Right forelimb (tissue), 1 donor: ENCODE measurements around the gene PURA.

Source experiments
- DNase-seq: peaks from one replicate; pipeline ENCODE4 v3.0.0-alpha.2; 2018

PURA gene

DNA sequence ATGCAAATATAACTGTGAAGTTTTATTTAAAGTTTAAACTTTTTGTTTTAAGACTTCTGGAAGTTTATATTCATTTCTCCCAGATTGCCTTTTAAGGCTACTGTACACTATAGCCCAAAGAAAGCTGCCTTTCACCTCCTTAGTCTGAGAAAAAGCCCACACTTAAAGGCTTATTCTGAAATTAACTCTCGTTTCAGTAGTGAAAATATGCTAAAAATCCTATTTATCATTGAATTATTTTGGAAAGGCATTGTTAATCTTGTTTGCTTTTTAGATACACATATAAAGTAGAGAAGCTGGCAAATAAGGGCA lies 3.3 kb upstream of the PURA start:
- DNase-seq: no peak

DNA sequence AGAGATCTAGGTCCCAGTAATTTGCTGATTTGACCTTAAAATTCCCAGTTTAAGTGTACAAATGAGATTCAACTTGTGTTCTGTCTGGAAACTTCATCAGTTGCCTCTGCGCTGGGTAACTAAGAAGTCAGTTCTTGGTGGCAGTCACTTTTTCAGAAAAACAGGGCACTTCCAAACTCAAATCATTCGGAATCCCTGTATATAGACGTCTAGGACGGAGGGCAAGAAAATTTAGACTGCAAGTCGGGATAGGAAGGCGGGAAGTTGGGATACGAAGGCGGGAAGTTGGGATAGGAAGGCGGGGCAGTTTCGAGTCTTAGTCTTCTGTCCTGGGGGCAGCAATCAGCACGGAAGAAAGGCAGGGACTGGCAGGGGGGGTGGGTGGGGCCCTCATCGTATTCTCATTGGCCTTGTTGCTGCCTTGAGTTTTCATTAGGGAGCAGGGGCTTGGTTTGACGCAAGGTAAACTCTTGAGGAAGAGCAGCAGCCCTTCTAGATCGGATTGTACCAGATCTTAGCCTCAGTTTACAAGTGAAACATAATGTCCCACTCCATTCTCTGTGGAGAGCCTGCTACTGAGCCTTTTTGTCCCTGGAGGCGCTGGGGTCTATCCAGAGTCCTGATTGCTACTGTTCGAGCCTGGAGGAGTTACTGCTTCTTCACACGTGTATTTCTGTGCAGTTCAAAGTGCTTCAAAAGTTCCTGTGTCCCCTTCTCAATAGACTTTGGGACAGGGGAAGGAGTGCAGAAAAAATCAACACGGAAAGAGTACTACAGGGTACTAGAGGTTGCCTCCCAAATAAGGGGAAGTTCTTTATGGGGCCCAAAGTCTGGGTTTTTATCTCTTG lies 2.7 kb upstream of the PURA start:
- no peak for DNase-seq

DNA sequence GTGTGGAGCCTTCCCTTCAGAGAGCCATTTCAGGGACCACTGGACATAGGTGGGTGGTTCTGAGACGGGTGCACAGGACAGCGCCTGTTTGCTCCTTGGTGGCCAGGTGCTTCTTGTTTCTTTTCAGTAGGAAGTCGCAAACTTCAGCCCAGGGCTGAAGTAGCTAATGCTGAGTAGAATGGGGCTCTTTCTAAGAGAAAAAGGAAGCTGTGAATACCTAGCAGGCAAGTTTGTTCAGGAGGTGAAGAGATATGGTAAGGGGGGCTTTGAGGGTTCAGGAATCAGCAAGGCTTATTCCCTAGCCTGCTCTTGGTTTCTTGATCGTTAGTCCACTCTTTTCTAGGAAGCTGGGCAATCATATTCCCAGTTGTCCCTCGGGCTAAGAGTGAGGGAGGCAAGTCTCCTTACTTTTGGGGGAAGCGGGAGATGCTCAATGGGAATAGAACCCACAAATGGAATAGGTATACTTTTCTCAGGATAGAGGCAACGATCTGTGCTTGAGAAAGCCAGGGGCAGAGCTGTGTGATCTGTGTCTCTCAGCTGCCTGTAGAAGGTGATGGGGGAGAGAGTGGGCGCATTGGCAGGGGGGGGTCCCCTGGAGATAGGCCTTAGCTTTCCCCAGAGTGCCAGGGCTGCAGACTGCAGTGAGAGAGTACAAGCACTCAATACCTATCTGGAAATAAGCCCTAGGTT lies 1.9 kb upstream of the PURA start:
- no peak for DNase-seq

DNA sequence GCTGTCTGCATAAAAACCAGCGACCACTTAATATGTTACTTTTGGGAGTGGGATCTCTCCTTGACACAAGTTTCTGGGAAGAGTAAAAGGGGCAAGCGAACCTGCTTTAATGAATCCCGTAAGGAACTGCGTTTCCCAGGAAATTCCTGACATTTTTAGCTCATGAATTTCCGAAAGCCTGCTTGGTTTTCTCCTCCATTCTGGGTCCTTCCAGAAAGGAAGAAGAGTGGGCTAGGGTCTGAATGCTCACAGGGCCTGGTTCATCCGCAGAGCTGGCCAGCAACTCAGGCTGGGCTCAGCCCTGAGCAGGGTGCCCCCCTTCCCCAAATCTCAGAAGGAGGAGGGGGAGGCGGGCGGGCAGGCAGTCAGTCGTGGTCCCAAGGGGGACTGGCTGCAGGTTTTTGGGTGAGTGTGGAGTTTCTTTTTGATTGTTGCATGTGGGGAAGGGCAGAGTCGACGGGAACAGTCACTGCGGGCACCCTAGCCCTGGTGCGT lies 1.2 kb upstream of the PURA start:
- no peak for DNase-seq

DNA sequence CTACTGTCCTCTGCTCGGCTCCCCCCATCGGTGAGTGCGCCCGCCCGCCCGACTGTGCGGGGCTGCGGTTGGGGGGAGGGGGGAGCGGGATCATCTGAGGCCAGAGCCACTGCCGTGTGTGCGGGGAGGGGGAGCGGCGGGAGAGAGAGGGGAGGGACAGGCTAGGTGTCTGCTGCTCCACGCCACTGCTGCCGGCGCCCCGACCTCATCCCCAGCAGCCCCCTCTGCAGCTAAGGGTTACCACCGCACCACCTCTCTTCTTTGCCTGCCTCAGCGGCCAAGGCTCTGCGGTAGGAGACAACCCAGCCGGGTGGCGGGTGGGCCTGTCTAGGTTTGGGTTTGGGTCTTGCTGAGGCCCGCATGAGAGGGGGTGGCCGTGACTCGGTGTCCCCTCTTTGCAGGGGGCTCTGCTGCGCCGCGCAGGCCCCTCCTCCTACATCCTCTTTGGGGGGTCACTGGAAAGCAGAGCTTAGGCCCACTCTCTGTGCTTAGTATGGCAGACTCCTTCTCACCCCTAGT lies 670 bp upstream of the PURA start:
- no peak for DNase-seq

GRCh38 chr5:140114341-140115185 lies 654 bp downstream of the PURA start:
- peak; percentile 80 for DNase-seq

DNA sequence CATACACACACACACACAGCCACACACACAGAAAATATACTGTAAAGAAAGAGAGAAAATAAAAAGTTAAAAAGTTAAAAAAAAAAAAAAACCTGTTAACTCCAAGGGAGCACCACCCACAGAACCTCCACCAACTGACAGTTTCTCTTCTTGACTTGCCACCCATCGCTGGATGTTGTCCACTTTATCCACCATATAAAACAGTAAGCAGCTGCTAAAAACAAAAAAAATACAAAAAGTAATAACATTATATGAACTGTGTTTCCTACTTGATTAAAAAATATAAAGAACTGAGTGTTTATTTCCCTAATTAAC lies 1.2 kb downstream of the PURA start:
- DNase-seq: no peak

DNA sequence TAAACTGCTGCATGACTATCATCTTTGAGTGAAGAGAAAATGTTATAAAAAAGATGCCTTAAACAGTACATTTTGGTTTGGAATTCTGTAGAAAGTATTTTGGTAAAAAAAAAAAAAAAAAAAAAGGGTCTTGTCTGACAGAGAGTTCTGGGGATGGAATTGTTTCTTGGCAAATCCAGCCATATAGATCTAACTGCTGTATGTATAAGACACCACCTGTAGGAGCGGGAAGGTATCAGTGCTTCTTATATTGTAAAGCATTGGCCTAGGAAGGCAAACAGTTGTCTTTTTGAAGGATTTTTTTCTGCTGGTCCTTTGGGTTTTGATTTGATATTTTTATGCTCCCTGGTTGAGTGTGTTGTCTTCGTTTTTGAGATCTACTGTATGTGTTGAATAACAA lies 2.8 kb downstream of the PURA start:
- DNase-seq: no peak

DNA sequence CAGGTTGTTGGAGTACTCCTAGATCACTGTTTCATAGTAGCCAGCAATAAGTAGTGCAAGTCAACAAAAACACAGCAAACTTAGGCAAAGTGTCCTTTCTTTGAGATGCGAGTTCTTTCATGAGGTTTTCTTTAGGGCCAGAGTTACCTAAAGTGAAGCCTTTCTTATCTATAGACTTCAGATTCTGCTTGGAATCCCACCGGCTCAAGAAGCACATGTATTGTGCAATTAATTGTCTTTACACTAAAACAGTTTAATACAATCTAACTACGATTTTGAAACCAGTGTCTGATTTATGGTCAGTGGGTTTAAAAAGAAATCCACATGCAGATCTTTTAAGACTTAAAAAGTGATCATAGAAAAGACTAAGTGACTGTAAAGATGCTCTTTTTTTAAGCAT lies 3.6 kb downstream of the PURA start:
- no peak for DNase-seq

- DNase-seq: no peak
These were observed 4.5 kb downstream of the PURA start for GRCh38 chr5:140118302-140118936.

DNA sequence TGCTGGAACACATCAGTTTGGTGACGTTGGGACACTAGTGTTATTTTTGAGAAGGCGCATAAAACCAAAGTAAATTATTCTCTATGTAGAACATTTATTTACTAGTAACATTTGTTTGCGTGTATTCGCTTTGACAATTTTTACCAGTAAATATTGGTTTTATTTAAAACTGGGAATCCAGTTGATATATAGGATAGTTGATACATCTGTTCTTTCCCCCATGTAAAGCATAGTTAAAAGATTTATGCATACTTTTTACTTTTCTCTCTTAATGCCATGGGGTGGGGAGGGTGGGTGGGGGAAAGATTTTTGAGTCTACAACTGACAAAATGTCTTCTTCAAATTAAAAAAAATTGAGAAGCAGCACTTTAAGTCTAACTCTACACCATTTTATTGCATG lies 11.7 kb downstream of the PURA start, which contains the start of gene IGIP:
Gene IGIP, plus strand, starts transcription at position 301 of the 400 bp plus-strand sequence. CDS start 2,540 bp downstream, outside the sequence.
- no peak for DNase-seq

- DNase-seq: no peak
These were observed 12.6 kb downstream of the PURA start for GRCh38 chr5:140126315-140127012.

GRCh38 chr5:140128376-140128775 lies 14.5 kb downstream of the PURA start:
- no peak for DNase-seq

GRCh38 chr5:140130949-140131733 lies 17.2 kb downstream of the PURA start:
- no peak for DNase-seq

GRCh38 chr5:140131967-140132409 lies 18.1 kb downstream of the PURA start:
- no peak for DNase-seq

DNA sequence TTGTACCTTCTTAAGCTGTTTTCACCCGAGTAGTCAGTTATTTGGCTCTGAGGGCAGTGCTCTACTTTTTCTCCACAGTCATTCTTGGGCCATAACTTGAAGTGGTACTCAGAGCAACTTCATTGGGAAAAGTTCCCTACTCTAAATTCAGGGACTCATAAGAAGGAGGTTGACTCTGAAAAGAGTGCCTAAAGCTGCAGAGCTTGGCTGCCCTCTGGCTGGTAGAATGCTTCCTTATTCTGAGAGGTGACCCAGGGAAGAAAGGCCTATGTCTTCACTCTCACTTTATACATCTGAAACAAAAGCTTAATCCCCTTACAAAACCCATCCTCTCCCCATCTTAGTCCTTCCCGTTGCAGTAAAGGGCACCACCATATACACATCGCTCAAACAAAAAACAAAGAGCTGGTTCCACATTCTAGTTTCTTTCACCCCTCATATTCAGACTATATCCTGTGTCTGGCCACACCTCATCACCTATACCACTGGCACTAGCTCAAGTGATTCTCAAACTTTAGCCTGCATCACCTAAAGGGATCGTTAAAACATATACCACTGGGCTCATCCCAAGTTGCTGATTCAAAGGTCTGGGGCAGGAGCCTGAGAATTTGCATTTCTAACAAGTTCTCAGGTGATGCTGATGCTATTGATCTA lies 19.7 kb downstream of the PURA start:
- no peak for DNase-seq

DNA sequence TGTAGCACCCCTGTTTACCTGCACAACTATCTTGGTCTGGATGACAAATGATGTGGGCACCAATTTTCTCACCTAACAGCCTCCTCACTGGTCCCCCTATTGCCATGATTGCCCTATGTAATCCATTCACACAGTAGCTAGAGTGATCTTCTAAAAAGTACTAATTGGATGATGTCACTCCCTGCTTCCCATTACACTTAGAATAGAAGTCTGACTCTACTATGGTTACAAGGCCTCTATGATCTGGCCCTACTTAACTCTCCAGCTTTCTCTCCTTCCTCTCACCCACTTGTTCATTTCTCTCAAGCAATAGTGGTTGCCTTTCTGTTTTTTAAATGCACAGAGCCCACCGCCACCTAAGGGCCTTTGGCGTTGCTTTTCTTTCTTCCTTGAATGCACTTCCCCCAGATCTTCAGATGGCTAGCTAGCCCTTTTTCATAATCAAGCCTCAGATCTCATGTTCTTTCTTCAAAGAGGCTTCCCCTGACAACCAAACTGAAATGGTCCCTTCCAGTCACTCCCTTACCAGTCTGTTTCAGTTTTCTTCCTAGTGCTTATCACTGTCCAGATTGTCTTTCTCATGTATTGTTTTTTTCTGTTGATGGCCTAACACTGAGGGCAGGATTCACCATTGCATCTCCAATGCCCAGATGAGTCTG lies 20.5 kb downstream of the PURA start:
- DNase-seq: no peak

GRCh38 chr5:140135127-140135526 lies 21.2 kb downstream of the PURA start:
- DNase-seq: no peak

DNA sequence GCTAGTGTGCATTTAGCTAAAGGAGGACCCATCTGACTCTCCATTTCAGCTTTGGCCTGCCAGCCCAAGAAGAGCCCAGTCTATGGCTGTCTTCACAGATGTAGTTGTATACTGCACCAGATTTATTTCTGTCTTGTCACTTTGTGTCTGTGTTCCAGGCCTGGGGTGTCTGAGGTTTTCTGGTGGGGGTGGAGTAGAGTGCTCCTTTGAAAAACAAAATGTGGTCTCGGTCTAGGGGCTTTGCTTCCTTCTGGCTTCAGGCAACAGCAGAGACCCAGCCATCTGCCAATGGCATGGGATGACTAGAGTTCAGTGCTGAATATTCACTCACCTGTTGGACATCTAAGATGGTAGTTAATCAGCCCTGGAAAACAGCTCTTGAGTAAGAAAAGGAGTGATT lies 22.7 kb downstream of the PURA start:
- DNase-seq: no peak

DNA sequence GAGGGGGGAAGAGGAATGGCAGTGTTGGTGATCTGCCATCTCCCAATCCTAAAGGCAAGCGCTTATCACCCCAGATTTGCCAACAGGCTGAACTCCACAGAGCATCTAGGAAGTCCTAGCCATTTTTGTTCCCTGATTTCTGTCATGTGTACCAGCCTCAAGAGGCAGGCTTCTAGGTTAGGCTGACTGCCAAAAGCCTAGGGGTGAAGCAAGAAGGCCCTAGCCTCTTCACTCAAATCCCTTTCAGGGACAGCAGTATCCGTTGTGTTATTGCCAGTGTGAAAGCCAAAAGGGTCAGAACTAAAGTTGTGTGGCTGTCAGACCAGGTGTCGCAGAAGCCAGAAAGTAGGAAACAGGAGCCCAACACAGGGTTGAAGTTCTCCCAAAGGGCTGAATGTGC lies 26.5 kb downstream of the PURA start:
- DNase-seq: no peak
